CD14-positive monocyte (primary cell): ENCODE data around the gene MED31. TPM values are rescaled to one million over a fixed set of nuclear protein-coding genes. Genes with fewer than 3 reads are reported as not detected.

Experiments used
- DNase-seq, 3 donors: peaks; one replicate each; pipeline ENCODE4 v3.0.0-alpha.2; 2011 to 2022
- H2AFZ ChIP-seq: 2 replicates; pipeline ENCODE4 v1.6.0; 2012; ENCODE audit warnings: mild to moderate bottlenecking, low read depth, low read length, inconsistent platforms; ENCODE audit not compliant: insufficient read depth, poor library complexity, severe bottlenecking
- H3K27ac ChIP-seq, 2 donors: 1 replicate in 1 of 2; 2 replicates in 1 of 2; pipeline ENCODE4 v1.5.1; 2012 to 2013; ENCODE audit warnings: low read length in 2 of 2, control low read depth in 1 of 2, inconsistent platforms in 1 of 2, low read depth in 1 of 2, mild to moderate bottlenecking in 1 of 2
- H3K27me3 ChIP-seq, 2 donors: one replicate each; pipeline versions ENCODE4 v1.6.0 to v1.6.1; 2011 to 2013; ENCODE audit warnings: low read length in 2 of 2; ENCODE audit not compliant: control insufficient read depth in 2 of 2, insufficient read depth in 2 of 2
- H3K36me3 ChIP-seq, 2 donors: replicated peaks in 1 of 2; 1 replicate in 1 of 2; 2 replicates in 1 of 2; pipeline versions ENCODE4 v1.5.1 to v1.6.1; 2012 to 2013; ENCODE audit warnings: low read length in 2 of 2, control low read depth in 1 of 2, inconsistent platforms in 1 of 2, mild to moderate bottlenecking in 1 of 2; ENCODE audit not compliant: insufficient read depth in 2 of 2, control insufficient read depth in 1 of 2
- H3K4me1 ChIP-seq, 2 donors: 1 replicate in 1 of 2; 2 replicates in 1 of 2; pipeline versions ENCODE4 v1.5.1 to v1.6.1; 2012 to 2013; ENCODE audit warnings: low read length in 2 of 2, control low read depth in 1 of 2, inconsistent platforms in 1 of 2, mild to moderate bottlenecking in 1 of 2, moderate library complexity in 1 of 2; ENCODE audit not compliant: insufficient read depth in 2 of 2, control insufficient read depth in 1 of 2
- H3K4me2 ChIP-seq: replicated peaks from 2 replicates; pipeline ENCODE3; 2012; ENCODE audit warnings: low read length, moderate library complexity, mild to moderate bottlenecking; ENCODE audit not compliant: poor library complexity, severe bottlenecking; ENCODE audit errors: extremely low read depth
- H3K4me3 ChIP-seq, 3 experiments: fragments of 200-600 bp in 1 of 3; sonication (generic) in 1 of 3; replicated peaks in 1 of 3; 1 replicate in 2 of 3; 2 replicates in 1 of 3; pipeline ENCODE4 v1.5.1; 2011 to 2013; ENCODE audit warnings: low read length in 3 of 3, mild to moderate bottlenecking in 3 of 3, control low read depth in 2 of 3, low read depth in 2 of 3, inconsistent platforms in 1 of 3, moderate library complexity in 1 of 3
- H3K79me2 ChIP-seq: 2 replicates; pipeline ENCODE4 v1.6.0; 2012; ENCODE audit warnings: mild to moderate bottlenecking, control low read depth, inconsistent platforms, low read length, moderate library complexity; ENCODE audit not compliant: insufficient read depth
- H3K9ac ChIP-seq: 2 replicates; pipeline ENCODE4 v1.6.0; 2017; ENCODE audit warnings: low read length, mild to moderate bottlenecking; ENCODE audit not compliant: insufficient read depth, poor library complexity, severe bottlenecking
- H3K9me3 ChIP-seq, 2 donors: replicated peaks in 1 of 2; 1 replicate in 1 of 2; 2 replicates in 1 of 2; pipeline versions ENCODE4 v1.5.1 to v1.6.1; 2012 to 2013; ENCODE audit warnings: low read length in 2 of 2, control low read depth in 1 of 2; ENCODE audit not compliant: control insufficient read depth in 1 of 2, insufficient read depth in 1 of 2
- H4K20me1 ChIP-seq: 2 replicates; pipeline ENCODE4 v1.6.0; 2012; ENCODE audit warnings: mild to moderate bottlenecking, low read length, control low read depth, moderate library complexity; ENCODE audit not compliant: insufficient read depth
- H3K27ac Mint-ChIP-seq, 7 donors: one replicate each; pipeline ENCODE4 v1.8.0; 2020; ENCODE audit warnings: mild to moderate bottlenecking in 7 of 7, mixed read lengths in 7 of 7, moderate library complexity in 6 of 7, inconsistent platforms in 2 of 7
- H3K27me3 Mint-ChIP-seq, 3 donors: one replicate each; pipeline ENCODE4 v1.8.0; 2021 to 2022; ENCODE audit warnings: low read depth in 3 of 3, mild to moderate bottlenecking in 3 of 3, mixed read lengths in 3 of 3, moderate library complexity in 3 of 3, inconsistent platforms in 1 of 3
- H3K36me3 Mint-ChIP-seq, 2 donors: one replicate each; pipeline ENCODE4 v1.8.0; 2020; ENCODE audit warnings: mixed read lengths in 2 of 2, inconsistent platforms in 1 of 2, mild to moderate bottlenecking in 1 of 2
- H3K4me1 Mint-ChIP-seq: one replicate; pipeline ENCODE4 v1.8.0; 2020; ENCODE audit warnings: mild to moderate bottlenecking, mixed read lengths
- H3K4me3 Mint-ChIP-seq, 2 donors: one replicate each; pipeline ENCODE4 v1.8.0; 2020; ENCODE audit warnings: mild to moderate bottlenecking in 2 of 2, mixed read lengths in 2 of 2, moderate library complexity in 1 of 2
- H3K9me3 Mint-ChIP-seq, 7 donors: one replicate each; pipeline ENCODE4 v1.8.0; 2020 to 2022; ENCODE audit warnings: mixed read lengths in 7 of 7, mild to moderate bottlenecking in 6 of 7, moderate library complexity in 6 of 7, inconsistent platforms in 2 of 7
- WGBS: methylation state at CpG from one replicate; pipeline ENCODE4 v1.1.5; 2013; ENCODE audit warnings: missing lambda C conversion rate; ENCODE audit not compliant: insufficient coverage; 5-methylcytosine and 5-hydroxymethylcytosine counted together
- intact Hi-C, 2 donors: fragments of 100-400 bp; cut with micrococcal nuclease; formaldehyde crosslinking; loops; one replicate each; pipeline versions ENCODE4 v1.15.0 to v1.15.1; 2023
- polyA plus RNA-seq, 3 donors: library from polyadenylated mRNA; depleted of rRNA in 1 of 3; unstranded in 2 of 3; stranded (reverse) in 1 of 3; fragments of 300-500 nt in 2 of 3; fragments of >200 nt in 1 of 3; fragmentation: Illumina TruSeq in 2 of 3; gene quantifications; 1 replicate in 2 of 3; 2 replicates in 1 of 3; pipeline ENCODE4 v1.2.3, GENCODE V29; 2012 to 2021
- TF ChIP-seq, protein P1 (sequence below): fragments of 200-600 bp; IDR thresholded peaks from one replicate; pipeline ENCODE4 v1.8.0; 2022; ENCODE audit warnings: antibody characterized with exemption, mild to moderate bottlenecking

The MED31 gene
- polyA plus RNA-seq, 3 donors, result 6.8 to 38.2 (median 33.6) TPM

DNA sequence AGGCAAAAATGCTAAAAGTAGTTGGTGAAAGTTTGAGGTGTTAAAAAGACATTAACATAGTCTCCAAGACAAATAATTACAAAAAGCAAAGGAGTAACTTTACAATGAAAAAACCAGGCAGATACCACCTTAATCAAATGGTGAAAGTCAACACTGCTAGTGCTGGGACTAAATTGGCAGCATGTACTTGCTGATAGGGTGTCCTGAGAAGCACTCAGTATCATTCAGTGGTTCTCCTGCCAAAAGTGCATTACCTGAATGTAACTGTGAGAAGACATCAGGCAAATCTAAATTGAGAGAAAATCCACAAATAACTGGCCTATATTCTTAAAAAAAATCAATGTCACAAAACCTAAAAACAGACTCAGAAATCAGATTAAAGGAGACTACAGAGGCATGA lies 18.9 kb downstream of the MED31 start:
- no peaks in the 10 kb centered on the region for H3K79me2 ChIP-seq
- peaks cover 23 to 66% of the 10 kb centered on the region in 2 donors for H3K36me3 ChIP-seq
- H2AFZ ChIP-seq, result no peak overlapping the region
- H3K27me3 Mint-ChIP-seq, result no peaks in the 10 kb centered on the region
- H3K27me3 ChIP-seq, result no peaks in the 10 kb centered on the region
- no peaks in the 10 kb centered on the region for H3K9me3 ChIP-seq
- H3K36me3 Mint-ChIP-seq, result peaks cover 59 to 71% of the 10 kb centered on the region in 2 donors
- no peak overlapping the region for H3K4me2 ChIP-seq
- TF ChIP-seq, protein P1, sequence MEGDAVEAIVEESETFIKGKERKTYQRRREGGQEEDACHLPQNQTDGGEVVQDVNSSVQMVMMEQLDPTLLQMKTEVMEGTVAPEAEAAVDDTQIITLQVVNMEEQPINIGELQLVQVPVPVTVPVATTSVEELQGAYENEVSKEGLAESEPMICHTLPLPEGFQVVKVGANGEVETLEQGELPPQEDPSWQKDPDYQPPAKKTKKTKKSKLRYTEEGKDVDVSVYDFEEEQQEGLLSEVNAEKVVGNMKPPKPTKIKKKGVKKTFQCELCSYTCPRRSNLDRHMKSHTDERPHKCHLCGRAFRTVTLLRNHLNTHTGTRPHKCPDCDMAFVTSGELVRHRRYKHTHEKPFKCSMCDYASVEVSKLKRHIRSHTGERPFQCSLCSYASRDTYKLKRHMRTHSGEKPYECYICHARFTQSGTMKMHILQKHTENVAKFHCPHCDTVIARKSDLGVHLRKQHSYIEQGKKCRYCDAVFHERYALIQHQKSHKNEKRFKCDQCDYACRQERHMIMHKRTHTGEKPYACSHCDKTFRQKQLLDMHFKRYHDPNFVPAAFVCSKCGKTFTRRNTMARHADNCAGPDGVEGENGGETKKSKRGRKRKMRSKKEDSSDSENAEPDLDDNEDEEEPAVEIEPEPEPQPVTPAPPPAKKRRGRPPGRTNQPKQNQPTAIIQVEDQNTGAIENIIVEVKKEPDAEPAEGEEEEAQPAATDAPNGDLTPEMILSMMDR, result no peak
- H4K20me1 ChIP-seq, result no peaks in the 10 kb centered on the region
- no peak overlapping the region for H3K9ac ChIP-seq
- no peaks in the 10 kb centered on the region for H3K4me1 Mint-ChIP-seq
- DNase-seq, result no peak
- no peaks in the 10 kb centered on the region for H3K9me3 Mint-ChIP-seq
- no peak overlapping the region for H3K27ac ChIP-seq
- no peak overlapping the region for H3K27ac Mint-ChIP-seq
- no peak overlapping the region for H3K4me3 Mint-ChIP-seq
- no peaks in the 10 kb centered on the region for H3K4me1 ChIP-seq
- intact Hi-C loops, result no loop called here
- H3K4me3 ChIP-seq, result no peak overlapping the region

DNA sequence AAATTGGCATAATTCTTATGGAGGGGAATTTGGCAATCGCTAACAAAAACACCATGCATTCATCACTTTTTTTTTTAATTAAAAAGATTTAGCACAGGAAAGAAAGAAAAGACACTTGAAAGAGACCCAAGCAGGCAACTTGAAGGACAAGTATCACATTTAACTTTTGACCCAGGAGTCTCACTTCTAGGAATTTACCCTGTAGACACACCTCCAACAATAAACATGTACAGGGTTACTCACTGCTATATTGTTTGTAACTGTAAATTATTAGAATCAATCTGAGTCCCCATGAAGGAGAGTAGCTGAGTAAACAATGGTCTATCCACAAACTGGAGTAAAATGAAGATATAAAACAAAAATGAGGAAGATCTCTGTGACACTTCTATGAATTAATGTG lies 21.0 kb downstream of the MED31 start:
- Mint-ChIP-seq H3K9me3 (no peaks in the 10 kb centered on the region), H3K27ac (no peak overlapping the region), H3K4me3 (no peak overlapping the region), H3K4me1 (no peaks in the 10 kb centered on the region), H3K36me3 (peaks cover 72 to 89% of the 10 kb centered on the region in 2 donors), H3K27me3 (no peaks in the 10 kb centered on the region)
- TF ChIP-seq, protein P1, result no peak
- intact Hi-C loops, result no loop called here
- Histone ChIP-seq H3K36me3 (peaks cover 34 to 87% of the 10 kb centered on the region in 2 donors), H3K4me1 (no peaks in the 10 kb centered on the region), H3K27ac (no peak overlapping the region), H3K4me2 (no peak overlapping the region), H2AFZ (no peak overlapping the region), H3K9me3 (no peaks in the 10 kb centered on the region), H4K20me1 (no peaks in the 10 kb centered on the region), H3K27me3 (no peaks in the 10 kb centered on the region), H3K9ac (no peak overlapping the region), H3K79me2 (no peaks in the 10 kb centered on the region), H3K4me3 (no peak overlapping the region)
- no CpG with 5 or more reads among the region's 1 CpG for WGBS
- DNase-seq, result no peak
